PC-9 (cell line): Measurements from ENCODE around the gene ZNF490. TPM values are rescaled to one million over a fixed set of nuclear protein-coding genes. Genes with fewer than 3 reads are reported as not detected.

Experiments
- Bru-seq: library from RNA; stranded (reverse); fragments of 400-500 nt; gene quantifications from one replicate; lab custom pipeline; 2021; lab: Mats Ljungman, UMichigan
- BruChase-seq, 2 experiments: library from RNA; stranded (reverse); fragments of 400-500 nt; gene quantifications; one replicate each; lab custom pipeline; 2021; lab: Mats Ljungman, UMichigan
- BruUV-seq: library from RNA; stranded (reverse); fragments of 400-500 nt; replicated peaks from 2 replicates; lab custom pipeline; 2021; lab: Mats Ljungman, UMichigan
- CTCF ChIA-PET: fragments of 300-600 bp; sonication (Branson Sonifier 250); formaldehyde crosslinking; loops from one replicate; lab custom pipeline; 2022; ENCODE audit warnings: antibody characterized with exemption; lab: Charles Lee
- POLR2A ChIA-PET: fragments of 300-600 bp; sonication (Branson Sonifier 250); formaldehyde crosslinking; loops from one replicate; lab custom pipeline; 2022; ENCODE audit warnings: antibody characterized with exemption; ENCODE audit not compliant: unreplicated experiment; lab: Charles Lee
- DNase-seq, 2 experiments: peaks; one replicate each; pipeline versions ENCODE4 v3.0.0 to v3.0.0-alpha.2; 2015 to 2022; ENCODE audit warnings: mixed read lengths in 1 of 2
- H2AFZ ChIP-seq: fragments of 200-600 bp; sonication (generic); 2 replicates; pipeline ENCODE4 v1.8.1; 2017; ENCODE audit warnings: antibody characterized with exemption
- H3F3A ChIP-seq: fragments of 200-600 bp; sonication (generic); 2 replicates; pipeline ENCODE4 v1.8.1; 2017; ENCODE audit warnings: antibody characterized with exemption, mild to moderate bottlenecking, low read depth; ENCODE audit not compliant: insufficient read depth
- H3K27ac ChIP-seq: fragments of 200-600 bp; sonication (generic); 2 replicates; pipeline ENCODE4 v1.6.1; 2016; ENCODE audit warnings: mixed run types
- H3K27me3 ChIP-seq: fragments of 200-600 bp; sonication (generic); 2 replicates; pipeline ENCODE4 v1.6.1; 2016; ENCODE audit warnings: low read depth, mixed run types; ENCODE audit not compliant: insufficient read depth
- H3K36me3 ChIP-seq: fragments of 200-600 bp; sonication (generic); 2 replicates; pipeline ENCODE4 v1.6.1; 2016; ENCODE audit warnings: low read depth, mixed run types
- H3K4me1 ChIP-seq: fragments of 200-600 bp; sonication (generic); replicated peaks from 2 replicates; pipeline ENCODE4 v1.6.1; 2016; ENCODE audit warnings: mixed run types; ENCODE audit not compliant: insufficient read depth
- H3K4me2 ChIP-seq: fragments of 200-600 bp; sonication (generic); 2 replicates; pipeline ENCODE4 v1.6.1; 2017; ENCODE audit warnings: mixed run types
- H3K4me3 ChIP-seq: fragments of 200-600 bp; sonication (generic); 2 replicates; pipeline ENCODE4 v1.6.1; 2016; ENCODE audit warnings: mixed run types
- H3K79me2 ChIP-seq: fragments of 200-600 bp; sonication (generic); 2 replicates; pipeline ENCODE4 v1.6.1; 2017; ENCODE audit warnings: low read depth, mixed run types
- H3K9me2 ChIP-seq: fragments of 200-600 bp; sonication (generic); 2 replicates; pipeline ENCODE4 v1.8.1; 2017; ENCODE audit warnings: mild to moderate bottlenecking; ENCODE audit not compliant: insufficient read depth
- H3K9me3 ChIP-seq: fragments of 200-600 bp; sonication (generic); 2 replicates; pipeline ENCODE4 v1.8.1; 2016; ENCODE audit warnings: low read depth; ENCODE audit not compliant: insufficient read depth
- H4K20me1 ChIP-seq: fragments of 200-600 bp; sonication (generic); 2 replicates; pipeline ENCODE4 v1.8.1; 2017; ENCODE audit not compliant: insufficient read depth
- CTCF ChIP-seq: fragments of 200-600 bp; sonication (generic); conservative IDR thresholded peaks from 2 replicates; pipeline ENCODE4 v1.6.1; 2017; ENCODE audit warnings: mixed run types, antibody characterized with exemption, mild to moderate bottlenecking, moderate library complexity
- EZH2 ChIP-seq: fragments of 200-600 bp; sonication (generic); IDR thresholded peaks from 2 replicates; pipeline ENCODE4 v1.8.0; 2017; ENCODE audit warnings: antibody characterized with exemption, low read depth
- intact Hi-C: fragments of 100-400 bp; cut with micrococcal nuclease; formaldehyde crosslinking; loops from one replicate; pipeline ENCODE4 v1.10.0; 2022; ENCODE audit not compliant: unreplicated experiment
- long read RNA-seq: library from polyadenylated mRNA; stranded (forward); transcript quantifications from one replicate; pipeline ENCODE4 v2.0.0, GENCODE V29; 2022
- total RNA-seq: library from RNA; stranded (reverse); gene quantifications from 2 replicates; pipeline ENCODE4 v1.2.3, GENCODE V29; 2021

The ZNF490 gene
- total RNA-seq (7.5 and 8.9 TPM in 2 replicates), Bru-seq, nascent RNA (percentile 61 among the genes with signal in this experiment), BruChase-seq, experiment 1, labeled RNA remaining after a 2-hour chase (percentile 59 among the genes with signal in this experiment), BruChase-seq, experiment 2, labeled RNA remaining after a 6-hour chase (percentile 56 among the genes with signal in this experiment)
- long read RNA-seq, partial matches to known transcripts, result 0 of 12 reads
- long read RNA-seq, other reads (novel, unspliced or antisense), result 9 of 12 reads

- Histone ChIP-seq H3K79me2 (peaks cover 59% of the 10 kb centered on the region), H3K27ac (peak within 1 kb of the TSS; percentile 55), H4K20me1 (peaks cover 11% of the 10 kb centered on the region; the same call in 1 of the 2 replicates), H3K9me2 (no peaks in the 10 kb centered on the region), H2AFZ (peak within 1 kb of the TSS; percentile 94), H3F3A (peaks cover 10% of the 10 kb centered on the region), H3K36me3 (peaks cover 28% of the 10 kb centered on the region), H3K4me3 (peak within 1 kb of the TSS; percentile 78), H3K27me3 (no peaks in the 10 kb centered on the region), H3K4me1 (peaks cover 8% of the 10 kb centered on the region; the same call in 1 of the 2 replicates), H3K9me3 (peaks cover 4% of the 10 kb centered on the region; the same call in 1 of the 2 replicates), H3K4me2 (peak within 1 kb of the TSS; percentile 78)
- ChIA-PET POLR2A (interaction anchor here (0.5 to 1.0 kb wide), 9 partner anchors 8 to 1472 kb away, joined by 3 to 8 read pairs (median 5); partner anchors contain the start of gene JUNB), CTCF (interaction anchor here (1.0 kb wide), 1 partner anchor 60 kb away, joined by 3 read pairs; no protein-coding TSS in a partner anchor)
- DNase-seq, result peak; percentile 94 to 95
- TSS peak; percentile 77 for BruUV-seq
- intact Hi-C loops, result loop anchor here (2.0 kb wide), 1 partner anchor 60 kb away; the partner anchor contains the start of gene ZNF564
- TF ChIP-seq CTCF, result no peak
- no peak for TF ChIP-seq EZH2
Measured at GRCh38 chr19:12610540-12611360, at the start of gene ZNF490, which contains the start of gene ZNF791. TSS of gene ZNF490 (minus strand) at chr19:12610813. CDS start at chr19:12610680, 133 bp downstream. TSS of gene ZNF791 (plus strand) at chr19:12610920. CDS start at chr19:12611080, 160 bp downstream.

GRCh38 chr19:12657966-12658365 is 47.4 kb upstream of the ZNF490 start:
- BruUV-seq, result no TSS peak
- TF ChIP-seq CTCF (no peak; the same call in 1 of the 2 replicates), EZH2 (no peak)

GRCh38 chr19:12656899-12657571 is 46.4 kb upstream of the ZNF490 start:
- no peak for TF ChIP-seq EZH2
- no peak for TF ChIP-seq CTCF
- Histone ChIP-seq H3K4me2 (no peak overlapping the region), H3K27me3 (no peaks in the 10 kb centered on the region), H3K79me2 (no peaks in the 10 kb centered on the region), H2AFZ (no peak overlapping the region), H3K36me3 (no peaks in the 10 kb centered on the region), H3K4me1 (no peaks in the 10 kb centered on the region), H4K20me1 (no peaks in the 10 kb centered on the region), H3K27ac (no peak overlapping the region), H3K9me3 (no peaks in the 10 kb centered on the region), H3F3A (peaks cover 4% of the 10 kb centered on the region; the same call in 1 of the 2 replicates), H3K4me3 (no peak overlapping the region), H3K9me2 (no peaks in the 10 kb centered on the region)
- no TSS peak for BruUV-seq
- CTCF ChIA-PET, result no interaction called here
- intact Hi-C loops, result no loop called here
- DNase-seq, result no peak
- POLR2A ChIA-PET, result no interaction called here

More at GRCh38 chr19:12657966-12658365, 47.4 kb upstream of the ZNF490 start:
- no peaks in the 10 kb centered on the region for H3K9me2 ChIP-seq
- ChIA-PET POLR2A (no interaction called here), CTCF (no interaction called here)
- H2AFZ ChIP-seq, result no peak overlapping the region
- H3K27ac ChIP-seq, result no peak overlapping the region
- no peaks in the 10 kb centered on the region for H4K20me1 ChIP-seq
- no peak overlapping the region for H3K4me2 ChIP-seq
- no peaks in the 10 kb centered on the region for H3K27me3 ChIP-seq
- H3K9me3 ChIP-seq, result no peaks in the 10 kb centered on the region
- 0 out of 2 replicates have a peak, but pooled peaks cover 4% of the 10 kb centered on the region for H3K36me3 ChIP-seq
- intact Hi-C loops, result no loop called here
- H3K4me3 ChIP-seq, result no peak overlapping the region
- H3K79me2 ChIP-seq, result no peaks in the 10 kb centered on the region
- H3F3A ChIP-seq, result peaks cover 4% of the 10 kb centered on the region; the same call in 1 of the 2 replicates
- no peak for DNase-seq
- no peaks in the 10 kb centered on the region for H3K4me1 ChIP-seq
